ENCODE results near the gene NXPE4.

- TF ChIP-seq CTCF (IDR thresholded peaks at IDR 0.05) (no peak), POLR2A (IDR thresholded peaks at IDR 0.05) (no peak)
Measured at GRCh38 chr11:114621950-114622809, 26.6 kb upstream of the NXPE4 start.
